GM20000 (cell line): ENCODE results near the gene FOXD1.

Experiments used
- DNase-seq: peaks from one replicate; pipeline ENCODE4 v3.0.0; 2012; ENCODE audit warnings: low spot score
- TF ChIP-seq, protein P1 (sequence below): IDR thresholded peaks from 2 replicates; pipeline ENCODE4 v1.5.1; 2012; ENCODE audit warnings: mild to moderate bottlenecking, control low read depth; ENCODE audit errors: extremely low read depth, missing control alignments

Gene FOXD1

DNA sequence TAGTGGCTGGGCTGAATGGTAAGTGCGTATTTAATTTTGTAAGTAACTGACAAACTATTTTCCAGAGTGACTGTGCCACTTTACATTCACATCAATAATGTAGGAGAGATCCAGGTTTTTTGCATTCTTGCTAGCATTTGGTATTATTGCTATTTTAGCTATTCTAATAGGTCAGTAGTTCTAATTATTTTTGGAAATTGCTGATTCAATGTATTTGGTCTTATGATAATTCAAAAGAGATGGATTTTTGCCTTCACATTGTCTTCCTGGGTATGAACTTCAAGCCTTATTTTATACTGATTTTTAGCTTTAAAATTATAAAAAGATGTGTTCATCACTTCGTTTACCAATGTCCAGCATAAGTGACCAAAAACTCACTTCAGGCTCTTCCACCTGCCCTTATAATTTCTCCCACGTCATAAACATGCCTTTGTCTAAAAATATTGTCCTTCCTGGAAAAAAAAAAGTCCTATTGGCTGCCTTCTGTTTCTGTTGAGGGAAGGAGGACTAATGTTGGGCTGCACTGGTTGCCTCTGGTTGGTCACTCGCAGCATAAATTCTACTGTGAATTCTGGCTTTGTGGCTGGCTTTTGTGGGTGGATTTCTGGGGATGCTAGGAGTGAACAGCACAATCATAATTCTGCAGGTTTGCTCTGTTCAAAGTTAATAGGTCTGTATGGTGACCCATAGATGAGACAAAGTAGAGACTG is 15.2 kb downstream of the FOXD1 start:
- DNase-seq: no peak
- TF ChIP-seq, protein P1, sequence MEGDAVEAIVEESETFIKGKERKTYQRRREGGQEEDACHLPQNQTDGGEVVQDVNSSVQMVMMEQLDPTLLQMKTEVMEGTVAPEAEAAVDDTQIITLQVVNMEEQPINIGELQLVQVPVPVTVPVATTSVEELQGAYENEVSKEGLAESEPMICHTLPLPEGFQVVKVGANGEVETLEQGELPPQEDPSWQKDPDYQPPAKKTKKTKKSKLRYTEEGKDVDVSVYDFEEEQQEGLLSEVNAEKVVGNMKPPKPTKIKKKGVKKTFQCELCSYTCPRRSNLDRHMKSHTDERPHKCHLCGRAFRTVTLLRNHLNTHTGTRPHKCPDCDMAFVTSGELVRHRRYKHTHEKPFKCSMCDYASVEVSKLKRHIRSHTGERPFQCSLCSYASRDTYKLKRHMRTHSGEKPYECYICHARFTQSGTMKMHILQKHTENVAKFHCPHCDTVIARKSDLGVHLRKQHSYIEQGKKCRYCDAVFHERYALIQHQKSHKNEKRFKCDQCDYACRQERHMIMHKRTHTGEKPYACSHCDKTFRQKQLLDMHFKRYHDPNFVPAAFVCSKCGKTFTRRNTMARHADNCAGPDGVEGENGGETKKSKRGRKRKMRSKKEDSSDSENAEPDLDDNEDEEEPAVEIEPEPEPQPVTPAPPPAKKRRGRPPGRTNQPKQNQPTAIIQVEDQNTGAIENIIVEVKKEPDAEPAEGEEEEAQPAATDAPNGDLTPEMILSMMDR: no peak

DNA sequence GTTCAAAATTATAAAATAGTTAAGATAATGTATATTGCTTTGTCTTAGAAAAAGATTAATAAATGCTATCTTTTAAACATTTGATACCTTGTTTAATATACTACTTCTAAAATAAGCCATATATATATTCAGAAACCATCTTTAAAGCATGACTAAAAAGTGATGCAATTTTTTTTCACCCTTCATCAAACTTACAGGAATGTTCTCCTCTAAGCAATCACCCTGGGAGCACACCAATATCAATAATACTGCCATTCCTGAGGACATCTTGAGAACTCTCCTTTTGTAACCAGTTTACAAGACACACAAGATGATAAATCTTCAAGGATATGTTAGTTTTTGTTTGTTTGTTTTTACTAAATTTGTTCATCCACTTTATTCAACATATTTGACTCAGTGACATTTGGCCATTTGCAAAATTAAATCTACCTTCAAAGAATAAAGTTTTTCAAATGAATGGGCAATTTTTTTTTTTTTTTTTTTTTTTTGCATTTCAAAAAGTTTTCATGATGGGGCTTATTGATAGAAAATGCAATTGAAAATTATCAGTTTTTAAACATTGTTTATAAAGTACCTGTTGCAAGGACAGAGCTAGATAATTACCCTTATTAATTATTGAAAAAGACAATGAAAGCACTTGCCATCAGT is 17.2 kb downstream of the FOXD1 start:
- TF ChIP-seq, protein P1: no peak

DNA sequence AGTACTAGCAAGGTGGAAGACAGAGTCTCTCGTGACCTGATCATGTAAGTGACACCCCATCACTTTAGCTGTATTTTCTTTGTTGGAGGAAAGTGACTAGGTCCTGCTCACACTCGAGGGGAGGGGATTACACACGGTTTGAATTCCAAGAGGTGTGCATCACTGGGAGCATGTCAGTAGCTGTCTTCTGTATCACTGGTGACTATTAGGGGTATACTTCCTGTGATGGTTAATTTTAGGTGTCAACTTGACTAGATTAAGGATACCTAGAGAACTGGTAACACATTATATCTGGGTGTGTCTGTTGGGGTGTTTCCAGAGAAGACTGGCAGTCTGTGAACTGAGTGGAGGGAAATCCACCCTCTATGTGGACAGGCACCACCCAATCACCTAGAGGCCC is 22.5 kb downstream of the FOXD1 start:
- no peak for DNase-seq
- TF ChIP-seq, protein P1: no peak

More for the DNA sequence above, 17.2 kb downstream of the FOXD1 start:
- no peak for DNase-seq

DNA sequence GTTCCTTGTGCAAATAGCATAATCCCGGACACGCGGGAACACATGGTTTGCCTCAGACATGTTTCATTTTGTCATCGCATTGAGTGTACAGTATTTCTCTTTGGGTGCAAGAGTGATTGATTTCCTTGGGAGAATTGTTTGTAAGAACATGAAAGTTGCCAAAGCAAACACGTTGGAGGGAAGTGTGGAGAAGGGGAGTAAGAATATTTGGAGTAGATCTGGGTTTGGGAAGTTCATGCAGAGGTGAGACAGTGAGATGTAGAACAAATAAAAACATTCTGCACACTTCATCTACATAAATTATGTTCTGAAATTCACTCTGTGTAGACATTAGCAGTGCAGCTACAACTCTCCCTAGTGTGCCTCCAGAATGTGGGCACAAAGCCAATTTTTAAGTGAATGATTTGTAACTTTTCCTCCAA is 24.0 kb downstream of the FOXD1 start:
- TF ChIP-seq, protein P1: no peak
- no peak for DNase-seq

DNA sequence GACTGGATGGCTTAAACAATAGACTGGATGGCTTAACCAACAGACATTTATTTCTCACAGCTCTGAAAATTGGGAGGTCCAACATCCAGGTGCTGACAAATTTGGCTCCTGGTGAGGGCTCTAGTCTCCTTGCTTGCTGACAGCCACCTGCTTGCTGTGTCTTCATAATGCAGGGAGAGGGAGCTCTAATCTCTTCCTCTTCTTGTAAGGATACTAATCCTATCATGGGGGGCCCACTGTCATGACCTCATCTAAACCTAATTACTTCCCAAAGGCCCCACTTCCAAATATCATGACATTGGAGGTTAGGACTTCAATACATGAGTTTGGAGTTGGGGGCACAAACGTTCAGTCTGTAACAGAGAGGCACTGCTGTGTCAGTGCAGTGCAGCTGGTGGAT is 26.4 kb downstream of the FOXD1 start:
- TF ChIP-seq, protein P1: no peak
- DNase-seq: no peak

DNA sequence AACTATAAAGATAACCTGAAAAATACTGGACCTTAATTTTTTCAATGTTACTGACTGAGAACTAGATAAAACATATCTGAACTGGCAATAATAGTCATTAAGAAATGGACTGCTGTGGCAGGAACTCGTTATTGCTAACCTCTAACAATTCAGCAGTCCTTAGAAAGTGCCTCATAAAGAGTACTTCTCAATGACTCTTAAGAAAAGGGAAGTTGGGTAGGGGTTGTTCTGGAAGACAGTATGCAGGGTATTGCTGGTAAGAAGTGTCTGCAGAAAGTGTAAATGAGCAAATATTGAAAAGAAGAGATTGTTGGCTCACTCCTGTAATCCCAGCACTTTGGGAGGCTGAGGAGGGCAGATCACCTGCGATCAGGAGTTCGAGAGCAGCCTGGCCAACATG is 27.9 kb downstream of the FOXD1 start:
- TF ChIP-seq, protein P1: no peak
- DNase-seq: no peak
